HL-60 (cell line): ENCODE measurements around the gene XXYLT1.

Source experiments
- POLR2AphosphoS5 ChIP-seq: IDR thresholded peaks from 2 replicates; pipeline ENCODE4 v1.6.1; 2012; ENCODE audit warnings: low read depth
- TF ChIP-seq, protein P1 (sequence below): IDR thresholded peaks from one replicate; pipeline ENCODE4 v1.5.1; 2011; ENCODE audit warnings: low read length, control low read depth, inconsistent platforms; ENCODE audit not compliant: insufficient read depth

DNA sequence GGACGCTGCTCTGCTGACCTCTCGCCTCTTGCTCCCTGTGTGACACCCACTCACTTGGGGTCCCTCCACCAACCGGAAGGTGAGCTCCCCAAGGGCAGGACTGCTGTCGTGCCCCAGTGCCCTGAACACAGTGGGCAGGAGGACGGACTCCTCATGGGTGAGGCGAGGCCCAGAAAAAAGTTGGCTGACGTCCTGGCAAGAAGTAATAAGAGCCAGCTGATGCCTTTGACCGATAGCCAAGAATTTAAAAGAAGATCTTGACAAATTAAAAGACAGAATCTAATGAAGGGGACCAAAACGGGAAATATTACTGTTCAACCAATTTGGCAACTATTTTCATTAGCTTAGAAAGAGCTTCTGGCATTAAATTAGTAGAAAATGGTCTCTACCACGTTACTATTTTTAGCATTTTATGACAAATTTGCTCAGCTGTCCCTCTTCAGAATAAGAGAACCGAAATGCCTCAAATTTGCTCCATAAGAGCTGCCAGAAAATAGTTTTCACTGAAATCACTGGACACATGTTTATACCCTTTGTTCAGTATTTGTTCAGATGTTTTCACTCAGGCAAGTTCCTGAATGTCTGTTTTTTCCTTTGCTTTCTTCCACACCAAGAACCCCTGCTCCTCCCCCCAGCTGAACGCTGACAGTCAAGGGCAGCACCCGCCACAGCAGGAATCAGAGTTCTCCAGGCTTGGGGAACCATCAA is 60.5 kb downstream of the XXYLT1 start:
- TF ChIP-seq, protein P1, sequence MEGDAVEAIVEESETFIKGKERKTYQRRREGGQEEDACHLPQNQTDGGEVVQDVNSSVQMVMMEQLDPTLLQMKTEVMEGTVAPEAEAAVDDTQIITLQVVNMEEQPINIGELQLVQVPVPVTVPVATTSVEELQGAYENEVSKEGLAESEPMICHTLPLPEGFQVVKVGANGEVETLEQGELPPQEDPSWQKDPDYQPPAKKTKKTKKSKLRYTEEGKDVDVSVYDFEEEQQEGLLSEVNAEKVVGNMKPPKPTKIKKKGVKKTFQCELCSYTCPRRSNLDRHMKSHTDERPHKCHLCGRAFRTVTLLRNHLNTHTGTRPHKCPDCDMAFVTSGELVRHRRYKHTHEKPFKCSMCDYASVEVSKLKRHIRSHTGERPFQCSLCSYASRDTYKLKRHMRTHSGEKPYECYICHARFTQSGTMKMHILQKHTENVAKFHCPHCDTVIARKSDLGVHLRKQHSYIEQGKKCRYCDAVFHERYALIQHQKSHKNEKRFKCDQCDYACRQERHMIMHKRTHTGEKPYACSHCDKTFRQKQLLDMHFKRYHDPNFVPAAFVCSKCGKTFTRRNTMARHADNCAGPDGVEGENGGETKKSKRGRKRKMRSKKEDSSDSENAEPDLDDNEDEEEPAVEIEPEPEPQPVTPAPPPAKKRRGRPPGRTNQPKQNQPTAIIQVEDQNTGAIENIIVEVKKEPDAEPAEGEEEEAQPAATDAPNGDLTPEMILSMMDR: no peak
- no peak for TF ChIP-seq POLR2AphosphoS5
